Heart left ventricle (tissue), 13 donors: ENCODE data around the gene PGGHG.

ENCODE experiments used
- CTCF ChIP-seq, 12 donors: fragments of 200-600 bp; sonication (generic) in 4 of 12; IDR thresholded peaks; one replicate each; pipeline versions ENCODE4 v1.5.0 to v1.8.0; 2018 to 2022; ENCODE audit warnings: antibody characterized with exemption in 12 of 12, mild to moderate bottlenecking in 5 of 12
- POLR2A ChIP-seq, 2 donors: fragments of 450-650 bp; IDR thresholded peaks; one replicate each; pipeline ENCODE4 v1.6.1; 2017; ENCODE audit warnings: antibody characterized with exemption in 2 of 2, mild to moderate bottlenecking in 2 of 2, moderate library complexity in 2 of 2
- donor health status: ischemic (EF 13 %, LVEDD 7.1; RV severe dilation, severe dysfunction).
- donor health status: DM: no; HTN: yes; CAD: no.
- donor health status: DM: no; HTN: no; CAD: no.
- donor health status: ischemic (EF 25% LVEDD 6.9; RV normal size, moderate dysfunction).
- donor health status: ischemic (EF 25% LVEDD 5.7; RV mildly dilated, moderate dysfunction).
- donor health status: ischemic (EF 35%, LVEDD 5.7; RV mildly dilated, moderate dysfunction).
- donor health status: nonischemic (EF 11% LVEDD 7.7; RV severe dilation, severe dysfunction).
- donor health status: DM: yes; HTN: yes; CAD: no.
- donor health status: PGD.
- donor health status: ischemic (EF 29% LVEDD 5.4; RV normal size, mild dysfunction).
- donor health status: nonischemic (EF 23%, LVEDD 6.1; RV moderate dilation, normal function).

- TF ChIP-seq POLR2A (IDR thresholded peaks at IDR 0.05): no peak
- TF ChIP-seq CTCF (IDR thresholded peaks at IDR 0.05): no peak
Measured at GRCh38 chr11:253886-254270, 35.0 kb upstream of the PGGHG start.
